Measurements from ENCODE around the gene SLC6A18.

Gene SLC6A18

DNA sequence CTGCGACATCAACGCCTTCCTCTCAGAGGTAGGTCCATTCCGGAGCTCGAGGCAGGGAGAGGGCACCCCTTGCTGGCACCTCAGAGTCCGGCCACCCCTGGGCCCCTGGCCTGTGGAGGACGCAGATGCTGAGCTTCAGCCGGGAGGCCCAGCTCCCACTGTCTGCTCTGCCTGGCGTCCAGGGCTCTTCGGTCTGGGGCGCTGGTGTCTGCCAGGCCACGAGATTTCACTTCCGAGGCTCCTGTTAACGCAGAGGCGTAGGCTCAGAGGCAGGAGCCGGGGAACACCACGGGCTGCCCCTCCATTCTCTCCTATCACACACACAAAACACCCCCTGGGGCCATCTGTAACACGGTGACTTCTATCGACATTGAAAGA, 8.3 kb upstream of the SLC6A18 start:
- H3K9me3 ChIP-seq, result no peaks in the 10 kb centered on the region
- TF ChIP-seq, protein P1, sequence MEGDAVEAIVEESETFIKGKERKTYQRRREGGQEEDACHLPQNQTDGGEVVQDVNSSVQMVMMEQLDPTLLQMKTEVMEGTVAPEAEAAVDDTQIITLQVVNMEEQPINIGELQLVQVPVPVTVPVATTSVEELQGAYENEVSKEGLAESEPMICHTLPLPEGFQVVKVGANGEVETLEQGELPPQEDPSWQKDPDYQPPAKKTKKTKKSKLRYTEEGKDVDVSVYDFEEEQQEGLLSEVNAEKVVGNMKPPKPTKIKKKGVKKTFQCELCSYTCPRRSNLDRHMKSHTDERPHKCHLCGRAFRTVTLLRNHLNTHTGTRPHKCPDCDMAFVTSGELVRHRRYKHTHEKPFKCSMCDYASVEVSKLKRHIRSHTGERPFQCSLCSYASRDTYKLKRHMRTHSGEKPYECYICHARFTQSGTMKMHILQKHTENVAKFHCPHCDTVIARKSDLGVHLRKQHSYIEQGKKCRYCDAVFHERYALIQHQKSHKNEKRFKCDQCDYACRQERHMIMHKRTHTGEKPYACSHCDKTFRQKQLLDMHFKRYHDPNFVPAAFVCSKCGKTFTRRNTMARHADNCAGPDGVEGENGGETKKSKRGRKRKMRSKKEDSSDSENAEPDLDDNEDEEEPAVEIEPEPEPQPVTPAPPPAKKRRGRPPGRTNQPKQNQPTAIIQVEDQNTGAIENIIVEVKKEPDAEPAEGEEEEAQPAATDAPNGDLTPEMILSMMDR (IDR thresholded peaks at IDR 0.05), result no peak
- no peak overlapping the region for H3K27ac ChIP-seq
- no peaks in the 10 kb centered on the region for H3K4me1 ChIP-seq (ENCODE audit: control insufficient read depth in 1 of 2, insufficient read depth in 1 of 2, low read depth in 1 of 2, low read length in 1 of 2)
- no peaks in the 10 kb centered on the region for H3K36me3 ChIP-seq
- no peaks in the 10 kb centered on the region for H3K27me3 ChIP-seq
- H3K4me3 ChIP-seq (ENCODE audit: low read depth in 1 of 2, low read length in 1 of 2), result no peak overlapping the region

DNA sequence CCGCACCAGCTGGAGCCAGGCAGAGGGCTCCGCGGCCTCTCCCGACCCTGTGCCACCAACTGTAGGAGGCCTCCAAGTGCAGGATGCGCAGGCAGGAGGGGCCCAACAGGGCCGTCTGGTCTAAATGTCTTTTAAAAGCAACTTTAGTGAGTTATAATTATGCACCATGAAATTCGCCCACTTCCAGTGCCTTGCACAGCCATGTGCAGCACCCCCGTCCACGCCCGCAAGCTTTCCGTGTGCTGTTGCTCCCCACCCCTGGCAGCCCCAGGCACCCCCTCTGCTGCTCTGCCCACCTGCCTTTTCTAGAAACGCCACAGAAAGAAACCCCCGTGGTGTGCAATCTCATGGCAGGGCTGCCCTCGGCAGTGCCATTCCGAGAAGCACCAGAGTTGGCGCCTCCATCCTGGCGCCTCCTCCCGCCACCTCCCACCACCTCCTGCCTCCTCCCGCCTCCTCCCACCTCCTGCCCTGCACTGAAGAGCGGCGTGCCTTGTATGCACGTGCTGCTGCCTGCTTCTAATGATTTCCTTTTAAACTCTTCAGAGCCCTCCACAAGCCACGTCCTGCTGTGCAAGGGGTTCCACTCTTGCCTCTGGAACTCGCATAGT, 7.5 kb upstream of the SLC6A18 start:
- TF ChIP-seq, protein P1 (IDR thresholded peaks at IDR 0.05), result no peak
- Histone ChIP-seq H3K4me1 (ENCODE audit: control insufficient read depth in 1 of 2, insufficient read depth in 1 of 2, low read depth in 1 of 2, low read length in 1 of 2) (no peaks in the 10 kb centered on the region), H3K36me3 (no peaks in the 10 kb centered on the region), H3K27ac (no peak overlapping the region), H3K9me3 (no peaks in the 10 kb centered on the region), H3K27me3 (no peaks in the 10 kb centered on the region), H3K4me3 (ENCODE audit: low read depth in 1 of 2, low read length in 1 of 2) (no peak overlapping the region)

DNA sequence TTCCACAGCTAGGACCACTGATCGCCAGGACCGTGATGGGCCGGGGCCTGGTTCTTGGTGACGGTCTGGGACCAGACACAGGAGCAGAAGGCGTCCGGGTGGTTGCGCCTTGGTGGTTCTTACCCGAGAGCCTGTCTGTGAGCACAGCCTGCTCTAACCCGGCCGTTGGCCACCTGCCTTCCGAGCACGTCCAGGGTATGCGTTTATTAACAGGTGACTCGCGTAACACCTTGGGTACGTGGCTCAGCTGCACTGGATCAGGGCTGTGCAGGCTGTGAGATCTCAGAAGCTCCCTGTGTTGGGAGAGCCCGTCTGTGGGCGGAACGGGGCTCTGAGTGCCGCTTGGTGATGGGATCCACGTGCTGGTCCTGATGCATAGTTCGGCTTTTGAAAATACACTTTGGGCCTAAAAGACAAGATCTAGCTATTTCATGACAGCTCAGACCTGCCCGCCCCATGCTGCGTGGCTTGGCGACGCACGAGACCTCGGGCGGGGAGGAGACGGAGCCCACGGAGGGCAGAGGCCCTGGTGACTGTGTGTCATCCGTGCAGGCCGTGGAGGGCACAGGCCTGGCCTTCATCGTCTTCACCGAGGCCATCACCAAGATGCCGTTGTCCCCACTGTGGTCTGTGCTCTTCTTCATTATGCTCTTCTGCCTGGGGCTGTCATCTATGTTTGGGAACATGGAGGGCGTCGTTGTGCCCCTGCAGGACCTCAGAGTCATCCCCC, 6.7 kb upstream of the SLC6A18 start:
- H3K9me3 ChIP-seq, result no peaks in the 10 kb centered on the region
- no peak overlapping the region for H3K4me3 ChIP-seq (ENCODE audit: low read depth in 1 of 2, low read length in 1 of 2)
- TF ChIP-seq, protein P1 (IDR thresholded peaks at IDR 0.05), result no peak
- no peaks in the 10 kb centered on the region for H3K36me3 ChIP-seq
- H3K27ac ChIP-seq, result no peak overlapping the region
- H3K4me1 ChIP-seq (ENCODE audit: control insufficient read depth in 1 of 2, insufficient read depth in 1 of 2, low read depth in 1 of 2, low read length in 1 of 2), result no peaks in the 10 kb centered on the region
- no peaks in the 10 kb centered on the region for H3K27me3 ChIP-seq

DNA sequence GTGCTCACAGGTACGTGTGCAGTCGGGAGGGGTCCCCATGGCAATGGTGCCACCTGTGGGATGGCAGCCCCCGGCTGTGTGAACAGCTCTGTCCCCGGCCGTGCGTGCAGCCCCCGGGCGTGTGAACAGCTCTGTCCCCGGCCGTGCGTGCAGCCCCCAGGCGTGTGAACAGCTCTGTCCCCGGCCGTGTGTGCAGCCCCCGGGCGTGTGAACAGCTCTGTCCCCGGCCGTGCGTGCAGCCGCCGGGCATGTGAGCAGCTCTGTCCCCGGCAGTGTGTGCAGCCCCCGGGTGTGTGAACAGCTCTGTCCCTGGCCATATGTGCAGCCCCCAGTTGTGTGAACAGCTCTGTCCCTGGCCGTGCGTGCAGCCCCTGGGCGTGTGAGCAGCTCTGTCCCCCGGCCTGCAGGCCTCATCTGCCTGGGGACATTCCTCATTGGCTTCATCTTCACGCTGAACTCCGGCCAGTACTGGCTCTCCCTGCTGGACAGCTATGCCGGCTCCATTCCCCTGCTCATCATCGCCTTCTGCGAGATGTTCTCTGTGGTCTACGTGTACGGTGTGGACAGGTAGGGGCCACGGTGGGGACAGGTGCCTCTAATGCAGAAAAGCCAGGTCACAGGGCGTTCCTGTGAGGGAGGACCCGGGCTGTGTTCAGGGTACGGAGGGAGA, 5.9 kb upstream of the SLC6A18 start:
- TF ChIP-seq, protein P1 (IDR thresholded peaks at IDR 0.05), result no peak
- H3K4me3 ChIP-seq (ENCODE audit: low read depth in 1 of 2, low read length in 1 of 2), result no peak overlapping the region
- no peaks in the 10 kb centered on the region for H3K9me3 ChIP-seq
- no peaks in the 10 kb centered on the region for H3K4me1 ChIP-seq (ENCODE audit: control insufficient read depth in 1 of 2, insufficient read depth in 1 of 2, low read depth in 1 of 2, low read length in 1 of 2)
- no peak overlapping the region for H3K27ac ChIP-seq
- H3K36me3 ChIP-seq, result no peaks in the 10 kb centered on the region
- no peaks in the 10 kb centered on the region for H3K27me3 ChIP-seq

DNA sequence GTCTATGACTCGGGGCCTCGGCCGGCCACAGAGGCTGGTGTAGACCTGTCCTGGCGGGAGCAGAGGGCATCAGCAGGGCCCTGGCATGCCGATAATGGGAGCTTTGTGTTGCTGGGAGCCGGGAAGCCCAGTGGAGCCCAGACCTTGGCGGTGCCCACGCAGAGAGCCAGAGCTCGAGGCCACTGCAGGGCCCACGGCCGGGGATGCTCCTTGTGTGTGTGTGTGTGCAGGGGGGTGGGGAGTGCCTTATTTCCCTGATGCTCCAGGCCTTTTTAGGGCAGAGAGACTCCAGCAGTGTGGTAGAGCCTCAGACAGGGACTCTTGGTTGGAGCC, 5.4 kb upstream of the SLC6A18 start:
- Histone ChIP-seq H3K4me1 (ENCODE audit: control insufficient read depth in 1 of 2, insufficient read depth in 1 of 2, low read depth in 1 of 2, low read length in 1 of 2) (no peaks in the 10 kb centered on the region), H3K36me3 (no peaks in the 10 kb centered on the region)
- TF ChIP-seq, protein P1 (IDR thresholded peaks at IDR 0.05), result no peak

More for the DNA sequence above, 5.4 kb upstream of the SLC6A18 start:
- Histone ChIP-seq H3K4me3 (ENCODE audit: low read depth in 1 of 2, low read length in 1 of 2) (no peak overlapping the region), H3K27ac (no peak overlapping the region), H3K9me3 (no peaks in the 10 kb centered on the region), H3K27me3 (no peaks in the 10 kb centered on the region)
